CD4-positive, alpha-beta T cell treated with Interferon gamma for 1 hour (primary cell): ENCODE results near the gene RFT1.

Experiments used
- DNase-seq: peaks from one replicate; pipeline ENCODE4 v3.0.0-alpha.2; 2020

RFT1 gene

GRCh38 chr3:53147903-53148400 is 17.7 kb upstream of the RFT1 start:
- DNase-seq: no peak

- DNase-seq: no peak
Measured at GRCh38 chr3:53147151-53147902, 17.1 kb upstream of the RFT1 start.

GRCh38 chr3:53146319-53146891 is 16.2 kb upstream of the RFT1 start:
- DNase-seq: no peak

GRCh38 chr3:53145713-53146080 is 15.5 kb upstream of the RFT1 start:
- DNase-seq: no peak

- no peak for DNase-seq
Measured at GRCh38 chr3:53144862-53145712, 14.9 kb upstream of the RFT1 start.

- no peak for DNase-seq
Measured at GRCh38 chr3:53144446-53144845, 14.2 kb upstream of the RFT1 start.

- peak; percentile 44 for DNase-seq
Measured at GRCh38 chr3:53142986-53143385, 12.8 kb upstream of the RFT1 start.

- peak; percentile 55 for DNase-seq
Measured at GRCh38 chr3:53140847-53141845, 10.9 kb upstream of the RFT1 start.

GRCh38 chr3:53139906-53140846 is 9.9 kb upstream of the RFT1 start:
- DNase-seq: no peak

- DNase-seq: no peak
Measured at GRCh38 chr3:53137835-53138446, 7.7 kb upstream of the RFT1 start.

GRCh38 chr3:53137221-53137620 is 7.0 kb upstream of the RFT1 start:
- DNase-seq: no peak

GRCh38 chr3:53134631-53135232 is 4.5 kb upstream of the RFT1 start:
- DNase-seq: peak; percentile 69

GRCh38 chr3:53132347-53132746 is 2.1 kb upstream of the RFT1 start:
- DNase-seq: no peak

- no peak for DNase-seq
Measured at GRCh38 chr3:53131096-53131495, 861 bp upstream of the RFT1 start.

- no peak for DNase-seq
Measured at GRCh38 chr3:53129344-53129743, 891 bp downstream of the RFT1 start.

- DNase-seq: no peak
Measured at GRCh38 chr3:53126601-53127000, 3.6 kb downstream of the RFT1 start.

- no peak for DNase-seq
Measured at GRCh38 chr3:53123953-53124352, 6.3 kb downstream of the RFT1 start.

- no peak for DNase-seq
Measured at GRCh38 chr3:53123510-53123909, 6.7 kb downstream of the RFT1 start.

- DNase-seq: peak; percentile 35
Measured at GRCh38 chr3:53122933-53123305, 7.3 kb downstream of the RFT1 start.

GRCh38 chr3:53122255-53122932 is 7.8 kb downstream of the RFT1 start:
- DNase-seq: no peak
